ENCODE measurements around the gene HERC6.

GRCh38 chr4:88396681-88397080 lies 18.0 kb downstream of the HERC6 start:
- TF ChIP-seq ZZZ3 (IDR thresholded peaks at IDR 0.05) (no peak), POLR2AphosphoS5 (IDR thresholded peaks at IDR 0.05; ENCODE audit: control insufficient read depth, insufficient read depth, low read depth, low read length) (no peak)
